COR-L47 (cell line): Measurements from ENCODE around the gene CPA2.
A peak's percentile ranks its signal among the peaks of the same experiment; 100 is the strongest.

Experiments used
- DNase-seq: peaks from one replicate; lab custom pipeline; 2025; lab: John Stamatoyannopoulos, UW

Gene CPA2

DNA sequence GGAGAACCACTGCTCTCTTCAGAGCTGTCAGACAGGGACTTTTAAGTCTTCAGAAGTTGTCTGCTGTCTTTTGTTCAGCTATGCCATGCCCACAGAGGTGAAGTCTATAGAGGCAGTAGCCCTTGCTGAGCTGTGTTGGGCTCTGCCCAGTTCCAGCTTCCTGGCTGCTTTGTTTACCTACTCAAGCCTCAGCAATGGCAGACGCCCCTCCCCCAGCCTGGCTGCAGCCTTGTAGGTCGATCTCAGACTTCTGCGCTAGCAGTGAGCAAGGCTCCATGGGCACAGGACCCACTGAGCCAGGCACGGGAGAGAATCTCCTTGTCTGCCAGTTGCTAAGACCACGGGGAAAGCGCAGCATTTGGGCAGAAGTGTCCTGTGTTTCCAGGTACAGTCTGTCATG lies 12.1 kb upstream of the CPA2 start:
- DNase-seq = no peak

DNA sequence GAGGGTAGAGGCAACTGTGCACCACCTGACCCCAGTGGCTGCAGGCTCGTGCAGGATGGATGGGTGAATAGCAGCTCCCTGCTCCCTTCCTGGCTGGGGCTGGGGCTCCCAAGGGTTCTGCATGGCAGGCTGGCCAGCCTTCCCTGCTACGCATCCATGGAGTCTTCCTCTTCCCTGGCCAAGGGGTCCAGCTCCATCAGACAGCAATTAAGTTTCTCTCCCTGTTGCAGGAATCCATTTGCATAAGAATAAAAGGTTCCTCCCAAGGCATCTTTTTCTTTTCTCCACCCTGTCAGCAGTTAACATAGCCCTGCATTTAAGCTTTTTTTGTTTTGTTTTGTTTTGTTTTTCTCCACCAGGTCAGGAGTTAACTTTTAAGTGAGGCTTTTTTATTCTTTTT lies 10.0 kb upstream of the CPA2 start:
- no peak for DNase-seq

DNA sequence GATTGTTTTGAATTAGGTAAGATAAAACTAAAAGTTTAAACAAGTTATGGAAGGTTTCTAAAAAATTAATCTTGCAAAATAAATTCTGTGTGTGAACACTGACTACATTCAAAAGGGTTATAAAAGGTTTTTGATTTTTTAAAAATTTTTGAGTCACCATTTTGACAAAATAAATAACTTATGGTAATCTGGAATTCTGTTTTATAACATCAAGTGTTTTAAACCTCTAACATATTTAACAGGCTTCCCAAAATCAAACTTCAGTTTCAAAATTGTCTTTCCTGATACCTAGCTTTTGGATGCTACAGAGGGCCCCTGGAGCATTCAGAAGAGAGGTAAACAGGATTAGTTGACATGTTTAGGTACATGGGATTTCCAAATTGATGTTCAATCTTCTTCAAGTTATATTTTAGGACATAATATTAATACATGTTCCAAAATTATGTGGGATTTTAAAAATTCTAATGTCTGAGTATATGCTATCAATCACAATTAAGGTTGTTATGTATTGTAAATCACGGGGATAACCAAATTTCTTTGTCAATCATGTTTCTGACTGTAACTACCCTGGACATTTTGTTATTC lies 8.1 kb upstream of the CPA2 start:
- no peak for DNase-seq

DNA sequence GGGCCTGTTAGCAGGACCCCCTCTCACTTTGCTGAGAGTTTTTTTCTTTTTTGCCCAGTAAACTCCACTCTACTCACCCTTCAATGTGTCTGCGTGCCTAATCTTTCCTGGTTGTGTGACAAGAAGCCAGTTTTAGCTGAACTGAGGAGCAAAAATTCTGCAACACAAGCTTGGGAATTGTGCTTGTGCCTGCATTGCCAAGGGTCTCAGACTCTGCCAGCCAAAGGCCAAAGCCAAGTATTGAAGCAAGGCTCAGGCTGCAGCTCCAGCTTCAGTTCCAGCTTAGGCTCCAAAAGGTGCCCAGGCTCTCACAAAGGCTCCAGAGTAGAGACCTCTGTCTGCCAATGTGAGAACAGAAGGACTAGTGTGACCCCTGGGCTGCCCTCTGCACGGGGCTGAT lies 4.2 kb upstream of the CPA2 start:
- DNase-seq = no peak

DNA sequence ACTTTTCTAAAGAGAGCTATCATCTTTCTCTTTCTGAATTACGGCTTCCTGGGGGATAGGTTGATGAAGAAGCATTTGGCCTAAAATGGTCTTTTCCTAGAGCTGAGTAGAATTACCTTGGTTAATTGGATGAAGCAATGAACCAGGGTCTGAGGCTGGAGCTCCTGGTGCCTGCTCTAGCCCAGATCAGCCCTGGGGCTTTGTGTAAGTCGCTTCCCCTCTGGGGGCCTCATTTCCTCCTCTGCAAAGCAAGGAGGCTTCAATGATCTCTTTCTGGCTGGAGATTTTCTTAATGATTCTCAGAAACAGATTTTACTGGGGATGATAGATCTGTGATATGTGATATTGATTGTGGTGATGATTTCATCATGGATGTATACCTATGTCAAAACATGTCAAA lies 3.5 kb upstream of the CPA2 start:
- DNase-seq = no peak

DNA sequence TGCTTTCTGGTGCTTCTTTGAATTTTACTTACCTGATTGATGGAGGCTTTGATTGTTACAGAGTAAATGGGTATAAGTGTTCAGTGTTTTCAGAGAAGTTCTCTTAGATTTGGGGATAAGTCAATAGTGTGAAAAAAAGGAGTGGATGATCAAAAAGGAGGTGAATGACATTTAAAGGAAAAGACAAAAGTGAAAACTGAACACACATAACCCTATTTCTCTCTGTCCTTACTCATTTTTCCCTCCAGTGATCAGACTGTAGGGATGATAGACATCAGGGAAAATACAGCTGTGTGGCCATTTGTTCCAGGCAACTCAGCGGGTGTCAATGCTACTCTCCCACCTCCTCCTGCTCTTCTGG lies 278 bp downstream of the CPA2 start:
- no peak for DNase-seq

DNA sequence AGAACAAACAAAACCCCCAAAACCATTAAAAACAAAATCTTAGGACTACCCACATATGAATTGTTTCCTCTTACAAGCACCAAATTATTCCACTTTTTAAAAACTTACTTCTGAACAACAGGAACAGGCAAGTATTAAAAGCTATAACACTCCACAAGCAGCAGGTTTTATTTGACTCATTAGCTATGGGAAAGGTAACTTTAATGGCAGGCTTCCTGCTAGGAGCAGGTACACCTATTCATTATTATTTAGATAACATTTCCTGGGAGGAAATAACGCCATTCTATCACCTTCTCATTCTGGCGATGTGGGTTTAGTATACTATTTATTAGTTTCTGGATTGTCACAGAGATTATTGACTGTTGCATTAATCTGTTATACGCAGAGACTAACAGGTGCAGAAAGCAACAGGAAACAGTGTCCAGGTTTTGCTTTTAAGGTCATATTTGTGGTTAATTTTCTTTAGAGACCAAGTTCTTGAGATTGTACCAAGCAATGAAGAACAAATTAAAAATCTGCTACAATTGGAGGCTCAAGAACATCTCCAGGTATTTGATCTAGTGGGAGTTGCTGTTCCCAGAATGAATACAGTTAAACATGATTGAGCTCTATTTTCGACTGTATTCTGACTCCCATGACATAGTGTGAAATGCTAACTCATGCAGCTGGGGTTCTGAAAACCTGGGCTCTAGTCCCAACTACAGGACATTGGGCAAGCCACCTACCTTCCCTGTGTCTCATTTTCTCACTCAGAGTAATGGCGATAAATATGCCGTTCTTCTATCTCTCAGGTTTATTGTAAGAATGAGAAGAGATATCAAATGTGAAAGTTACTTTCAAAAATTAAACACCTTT lies 2.0 kb downstream of the CPA2 start:
- DNase-seq = no peak

DNA sequence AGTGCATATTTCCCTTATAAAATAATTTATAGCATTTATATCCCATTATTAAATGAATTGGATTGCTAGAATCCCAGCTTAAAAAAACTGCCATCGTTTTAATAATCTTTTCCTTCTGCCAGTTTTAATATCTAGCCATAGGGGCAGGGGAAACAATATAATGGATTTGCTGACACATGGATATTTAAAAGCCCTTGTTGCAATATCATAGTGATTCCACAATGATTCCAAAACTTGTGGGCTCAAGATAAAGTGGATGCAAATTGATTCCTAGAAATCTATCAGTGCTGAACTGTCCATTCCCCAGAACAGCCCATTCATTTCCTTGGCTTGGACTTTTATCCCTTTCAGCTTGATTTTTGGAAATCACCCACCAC lies 2.6 kb downstream of the CPA2 start:
- no peak for DNase-seq

DNA sequence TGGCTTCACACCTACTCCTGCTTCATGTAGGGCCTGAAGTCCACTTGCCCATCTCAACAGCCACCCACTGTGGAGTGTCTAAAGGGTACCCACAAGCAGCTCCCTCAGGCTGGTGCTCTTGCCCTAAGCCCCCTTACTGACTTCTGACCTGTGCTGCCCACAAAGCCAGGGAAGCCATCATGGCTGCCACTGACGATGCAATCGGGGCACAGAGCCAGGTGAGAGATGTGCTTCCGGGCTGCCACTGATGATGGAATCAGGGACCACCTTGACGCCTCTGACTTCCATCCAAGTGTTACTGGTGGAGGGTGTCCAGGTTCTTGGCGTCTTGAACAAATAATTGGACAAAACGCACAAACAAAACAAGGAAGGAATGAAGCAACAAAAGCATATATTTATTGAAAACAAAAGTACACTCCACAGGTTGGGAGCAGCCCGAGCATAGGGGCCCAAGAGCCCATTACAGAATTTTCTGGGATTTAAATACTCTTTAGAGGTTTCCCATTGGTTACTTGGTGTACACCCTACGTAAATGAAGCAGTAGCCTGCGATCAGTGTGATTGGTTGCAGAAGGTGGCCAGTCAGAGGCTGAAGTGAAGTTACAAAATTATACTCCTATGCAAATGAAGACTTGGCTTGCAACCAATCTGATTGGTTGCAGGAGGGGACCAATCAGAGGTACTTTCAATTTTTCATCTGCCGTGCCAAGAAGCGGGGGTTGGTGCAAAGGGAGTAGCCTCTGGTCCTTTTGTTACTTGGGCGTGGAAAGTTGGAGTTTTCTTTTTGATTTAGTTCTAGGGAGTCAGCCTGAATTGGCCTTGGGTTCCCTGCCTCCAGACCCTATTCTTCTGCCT lies 4.5 kb downstream of the CPA2 start:
- DNase-seq = no peak

DNA sequence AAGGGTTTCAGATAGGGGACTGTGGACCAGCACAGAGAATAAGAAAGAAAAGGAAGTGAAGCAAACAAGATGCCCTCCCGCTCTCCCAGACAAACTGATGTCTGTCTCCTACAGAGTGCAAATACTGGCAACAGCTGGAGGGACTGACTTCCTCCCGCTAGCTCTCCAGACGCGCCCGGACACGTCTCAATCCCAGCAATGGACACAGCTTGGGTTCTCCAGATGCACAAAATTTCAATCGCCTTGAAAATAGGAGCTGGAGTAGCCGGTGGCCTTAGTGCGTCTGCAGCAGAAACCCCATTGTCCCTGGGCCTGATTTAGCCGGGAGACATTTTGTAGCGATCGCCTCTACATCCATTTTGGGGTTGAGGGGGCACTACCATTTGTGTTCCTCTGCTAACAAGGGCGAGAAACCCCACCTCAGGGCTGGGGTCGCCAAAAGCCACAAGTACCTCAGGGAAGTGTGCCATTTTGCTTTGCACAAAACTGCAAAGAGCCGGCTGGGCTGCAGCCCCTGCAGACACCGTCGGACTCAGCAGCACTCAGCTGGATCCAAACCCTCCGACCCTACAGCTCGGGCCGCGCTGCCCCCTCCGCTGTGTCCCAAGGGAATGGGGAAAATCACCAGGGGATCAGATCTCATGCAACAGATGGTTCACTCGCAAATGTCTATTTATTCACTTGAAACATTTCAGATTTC lies 5.9 kb downstream of the CPA2 start:
- DNase-seq = peak; percentile 53

DNA sequence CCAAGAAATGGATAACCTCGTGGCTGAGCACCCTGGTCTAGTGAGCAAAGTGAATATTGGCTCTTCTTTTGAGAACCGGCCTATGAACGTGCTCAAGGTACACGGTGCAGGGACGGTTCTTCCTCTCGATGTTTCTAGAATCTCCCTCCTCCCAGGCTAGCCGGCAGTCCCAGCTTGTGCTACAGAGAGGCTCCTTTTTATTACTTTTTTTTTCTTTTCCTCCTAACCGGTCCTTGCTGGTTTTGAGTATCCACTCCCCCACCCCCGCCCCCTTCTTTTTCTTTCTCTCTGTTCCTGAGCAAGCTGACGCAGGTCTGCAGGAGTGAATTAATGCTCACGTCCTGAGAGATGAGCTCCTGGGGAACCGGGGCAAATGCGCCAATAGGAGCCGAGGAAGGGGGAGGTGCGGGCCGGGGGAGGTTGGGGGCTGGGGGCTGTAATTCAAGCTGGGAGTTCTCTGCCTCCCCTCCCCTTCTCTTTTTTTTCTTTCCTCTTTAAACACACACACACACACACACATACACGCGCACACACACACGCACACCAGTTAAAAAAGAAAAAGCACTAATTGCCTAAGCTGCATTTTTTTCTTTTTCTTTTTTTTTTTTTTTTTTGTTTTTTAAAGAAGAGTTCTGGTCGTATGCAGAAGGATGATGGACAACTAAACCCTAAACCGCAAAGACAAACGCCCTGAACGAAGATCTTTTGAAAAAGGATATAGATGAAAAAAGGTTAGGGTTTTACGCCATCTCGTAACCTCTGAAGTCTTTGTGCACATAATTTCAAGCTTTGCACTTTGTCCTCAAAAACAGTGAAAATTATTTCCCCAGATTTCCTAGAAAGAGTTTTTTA lies 6.6 kb downstream of the CPA2 start:
- DNase-seq = no peak

DNA sequence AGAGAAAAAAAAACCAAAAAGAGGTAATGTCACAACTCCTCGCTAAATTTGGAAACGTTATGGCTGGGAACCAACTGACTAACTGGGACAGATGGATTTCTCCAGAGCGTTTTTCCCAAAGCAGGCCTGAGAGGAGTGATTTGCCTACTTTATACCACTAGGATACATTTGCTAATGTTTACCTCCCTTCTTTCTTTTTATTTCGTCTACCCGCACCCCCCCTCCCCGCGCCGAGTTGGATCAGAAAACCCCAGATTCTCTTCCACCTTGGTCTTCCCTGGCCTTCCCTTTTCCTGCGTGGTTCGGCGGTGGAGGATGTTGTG lies 7.2 kb downstream of the CPA2 start:
- no peak for DNase-seq

DNA sequence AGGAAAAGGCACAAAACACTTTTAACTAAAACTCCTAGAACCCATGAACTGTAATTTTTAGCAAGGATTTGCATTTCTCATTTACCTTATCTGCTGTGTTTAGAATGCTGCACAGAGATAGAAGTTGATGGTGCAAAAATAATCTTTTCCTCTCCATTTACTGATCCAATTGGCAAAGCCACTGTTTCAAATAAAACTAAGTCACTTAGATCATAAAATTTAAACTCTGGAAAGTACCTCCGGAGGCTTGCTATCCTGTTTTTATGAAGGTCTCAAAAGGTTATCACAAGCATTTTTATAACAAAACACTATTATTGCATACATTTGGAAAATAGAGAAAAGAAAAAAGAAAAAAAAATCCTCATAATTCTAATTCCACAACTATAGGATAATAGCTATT lies 7.6 kb downstream of the CPA2 start:
- no peak for DNase-seq

DNA sequence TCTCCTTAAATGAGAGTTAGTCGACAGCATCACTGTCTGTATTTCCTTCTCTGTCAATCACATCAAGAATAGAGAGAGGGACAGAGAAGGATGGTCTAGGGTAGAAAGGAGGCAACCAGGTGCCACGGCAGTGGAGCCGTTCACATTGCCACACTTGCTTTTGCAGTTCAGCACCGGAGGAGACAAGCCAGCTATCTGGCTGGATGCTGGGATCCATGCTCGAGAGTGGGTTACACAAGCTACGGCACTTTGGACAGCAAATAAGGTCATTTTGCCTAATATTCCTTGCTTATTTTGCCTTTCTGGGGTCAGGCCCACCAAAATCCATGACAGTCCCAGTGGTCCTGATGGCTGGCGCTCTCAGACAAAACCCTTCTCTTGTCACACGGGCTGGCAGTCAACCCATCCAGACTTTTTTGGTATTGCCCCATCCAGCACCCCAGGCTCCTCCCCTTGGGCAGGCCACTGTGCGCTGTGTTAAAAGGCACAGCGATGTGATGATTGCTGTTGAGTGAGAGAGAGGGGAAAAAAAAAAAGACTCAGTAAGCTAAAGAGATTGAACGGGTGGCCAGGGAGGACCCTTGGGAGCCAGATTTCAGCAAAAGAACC lies 8.4 kb downstream of the CPA2 start:
- no peak for DNase-seq

DNA sequence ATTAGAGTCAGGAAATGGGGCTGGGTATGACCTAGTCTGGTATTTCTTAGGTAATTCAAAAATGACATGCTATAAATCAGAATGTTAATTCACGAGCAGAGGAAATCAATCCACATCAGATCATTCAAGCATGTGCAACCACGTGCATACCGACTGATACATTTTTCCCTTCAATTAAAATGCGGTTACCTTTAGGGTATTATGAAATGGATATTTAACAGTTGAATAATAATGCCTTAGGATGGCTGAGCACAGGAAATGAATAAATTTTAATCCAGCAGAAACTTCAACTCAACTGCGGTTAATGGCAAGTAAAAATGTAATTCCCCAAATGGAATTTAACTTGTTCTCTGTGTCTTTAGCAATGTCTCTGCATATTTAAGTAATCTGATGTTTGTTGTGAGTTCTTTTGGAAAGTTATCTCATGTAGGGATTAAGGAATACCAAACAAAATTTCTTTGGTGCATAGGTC lies 9.2 kb downstream of the CPA2 start:
- no peak for DNase-seq

DNA sequence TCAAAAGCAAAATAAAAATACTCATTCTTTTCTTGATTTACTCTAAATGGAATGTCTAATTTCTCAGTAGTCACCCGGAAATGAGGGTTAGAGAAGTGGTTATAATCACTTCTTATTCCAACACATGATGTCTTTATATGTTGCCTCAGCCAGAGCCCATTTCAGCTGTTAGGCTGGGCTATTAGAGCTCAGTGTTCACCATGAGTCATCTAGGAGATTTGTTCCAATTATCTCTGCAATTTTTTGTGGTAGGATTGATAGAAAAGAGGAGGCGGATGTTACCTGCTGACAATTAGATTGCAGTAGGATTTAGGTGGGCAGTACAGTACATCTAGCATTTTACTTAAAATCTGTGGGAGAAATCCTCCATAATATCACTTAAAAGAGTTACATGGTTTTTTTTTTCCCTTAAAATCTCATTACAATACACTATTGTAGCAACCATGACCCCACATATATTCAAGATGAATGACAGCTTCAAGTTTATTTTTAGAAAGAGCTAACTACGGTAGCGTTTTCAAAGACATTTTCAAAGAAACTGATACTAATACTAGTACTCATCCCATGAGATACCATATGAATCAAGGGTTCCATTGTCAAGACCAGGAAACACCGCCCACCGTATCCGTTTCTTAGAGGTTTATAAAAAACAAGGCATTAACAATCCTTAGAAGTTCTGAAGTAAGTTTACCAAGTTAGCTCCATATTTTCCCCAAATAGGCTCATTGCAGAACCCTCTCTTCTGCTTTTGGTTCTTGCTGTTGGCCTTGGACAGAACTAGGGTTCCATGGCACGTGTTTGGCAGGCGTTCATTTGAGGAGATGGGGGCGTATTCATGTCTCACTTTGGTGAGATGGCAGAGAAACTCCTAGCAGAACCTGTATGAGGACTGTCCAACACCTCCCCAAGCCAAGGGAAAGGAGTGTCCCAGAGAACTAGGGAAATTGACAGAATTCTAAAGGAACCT lies 10.4 kb downstream of the CPA2 start:
- DNase-seq = no peak

DNA sequence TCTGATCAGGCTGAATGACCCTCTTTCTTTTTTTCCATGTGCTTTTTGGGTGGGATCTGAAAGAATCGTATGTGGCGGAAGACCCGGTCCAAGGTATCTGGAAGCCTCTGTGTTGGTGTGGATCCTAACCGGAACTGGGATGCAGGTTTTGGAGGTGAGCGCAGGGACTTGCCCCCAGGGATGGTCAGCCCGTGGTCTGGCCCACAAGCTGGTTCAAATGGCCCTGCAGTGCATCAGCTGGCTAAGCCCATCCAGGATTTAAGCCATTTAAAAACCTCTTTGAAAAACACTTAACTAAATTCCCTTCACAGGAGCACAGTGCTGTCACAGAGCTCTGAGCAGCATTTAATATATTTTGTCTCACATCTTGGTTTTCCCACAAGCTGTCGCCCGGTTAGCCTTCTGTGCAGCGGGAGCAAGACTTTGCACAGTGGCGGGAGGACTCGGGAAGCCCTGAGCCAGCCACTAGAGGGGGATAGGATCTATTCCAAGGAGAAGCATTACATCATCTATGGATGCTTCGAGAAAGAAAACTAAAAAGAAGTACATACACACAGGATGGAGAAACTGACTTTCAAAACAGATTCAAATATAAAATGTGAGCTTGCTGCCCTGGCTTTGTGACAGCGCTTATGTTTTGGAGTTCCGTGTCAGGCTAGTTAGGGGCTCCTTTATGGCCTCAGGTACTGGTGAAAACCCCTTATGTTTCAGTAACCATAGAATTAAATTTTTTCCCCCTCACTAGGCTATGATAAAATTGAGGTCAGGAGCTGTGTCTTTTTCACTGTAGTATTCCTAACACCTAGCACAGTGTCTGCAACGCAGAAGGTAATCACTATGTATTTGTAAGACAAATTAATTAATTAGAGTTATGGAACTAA lies 11.3 kb downstream of the CPA2 start:
- peak; percentile 27 for DNase-seq

DNA sequence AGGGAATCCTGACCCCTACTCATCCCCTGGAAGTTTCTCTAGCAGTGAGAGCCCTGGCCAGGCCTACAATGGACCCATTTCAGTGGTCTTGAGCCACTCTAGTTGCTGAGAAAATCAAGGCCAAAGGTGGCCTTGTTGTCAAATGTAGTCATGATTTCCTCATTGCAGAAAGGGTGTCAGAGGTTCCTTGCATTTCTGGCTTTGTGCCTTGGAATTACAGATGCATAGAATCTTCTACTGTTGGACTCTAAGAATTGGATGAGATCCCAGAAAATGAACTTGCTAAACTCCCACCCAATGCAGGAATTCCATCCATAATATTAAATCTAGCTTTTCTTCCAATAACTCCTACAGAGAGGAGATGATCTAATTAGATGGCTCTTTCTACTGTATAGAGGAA lies 12.2 kb downstream of the CPA2 start:
- no peak for DNase-seq

DNA sequence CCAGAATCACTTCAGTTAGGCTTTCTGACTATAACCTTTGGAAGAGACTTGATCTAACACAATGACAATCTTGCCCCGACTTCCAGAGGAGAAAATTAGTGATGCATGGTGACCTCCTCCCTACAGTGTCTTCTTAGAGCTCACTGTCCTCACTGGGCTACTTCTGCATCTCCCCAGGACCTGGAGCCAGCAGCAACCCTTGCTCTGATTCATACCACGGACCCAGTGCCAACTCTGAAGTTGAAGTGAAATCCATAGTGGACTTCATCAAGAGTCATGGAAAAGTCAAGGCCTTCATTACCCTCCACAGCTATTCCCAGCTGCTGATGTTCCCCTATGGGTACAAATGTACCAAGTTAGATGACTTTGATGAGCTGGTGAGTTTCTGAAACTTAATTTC lies 12.6 kb downstream of the CPA2 start:
- no peak for DNase-seq
